Inflammatory macrophage treated with lipopolysaccharide for 1 hour (primary cell): ENCODE measurements around the gene GLT6D1.

Experiments
- DNase-seq, 2 donors: peaks; one replicate each; pipeline ENCODE4 v3.0.0-alpha.2; 2020 to 2022

Gene GLT6D1

DNA sequence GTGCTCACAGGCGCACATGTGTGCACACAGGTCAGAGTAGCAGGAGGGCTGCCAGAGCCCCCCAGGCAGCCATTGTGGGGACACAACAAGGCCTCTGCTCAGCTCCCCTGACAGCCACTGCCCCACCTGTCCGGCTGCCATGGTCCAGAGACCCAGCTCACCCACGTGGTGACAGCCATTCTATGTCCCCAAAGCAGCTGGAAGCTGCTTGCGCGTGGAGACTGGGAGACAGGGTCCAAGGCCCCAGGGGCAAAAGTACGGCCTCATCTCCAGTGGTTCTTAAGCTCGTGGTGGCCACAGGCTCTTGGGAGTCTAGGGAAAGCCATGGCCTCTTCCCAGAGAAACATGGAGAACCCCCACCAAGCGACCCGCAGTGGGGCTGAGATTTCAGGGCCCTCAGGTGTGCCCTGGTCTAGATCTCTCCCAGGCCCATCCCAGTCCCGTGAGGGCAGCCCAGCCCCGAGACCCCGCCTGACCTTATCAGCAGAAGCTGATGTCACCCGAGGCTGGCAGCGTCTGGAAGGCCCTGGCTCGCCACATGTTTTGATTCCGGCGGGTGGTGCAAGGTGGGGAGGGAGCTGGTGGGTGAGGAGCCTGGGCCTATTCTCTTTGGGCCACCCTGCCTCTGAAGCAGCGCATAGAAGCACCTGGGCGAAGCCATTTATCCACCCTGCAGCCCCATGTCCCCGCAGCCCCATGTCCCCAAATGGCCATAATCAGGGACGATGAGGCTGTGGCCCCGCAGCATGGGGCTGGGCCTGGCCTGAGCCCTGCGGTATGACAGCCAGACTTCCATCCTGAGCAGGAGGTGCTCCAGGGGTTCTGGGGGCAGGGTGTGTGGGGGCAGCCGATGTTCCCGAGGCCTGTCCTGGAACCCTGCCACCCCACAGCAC, 31.7 kb downstream of the GLT6D1 start:
- no peak for DNase-seq

DNA sequence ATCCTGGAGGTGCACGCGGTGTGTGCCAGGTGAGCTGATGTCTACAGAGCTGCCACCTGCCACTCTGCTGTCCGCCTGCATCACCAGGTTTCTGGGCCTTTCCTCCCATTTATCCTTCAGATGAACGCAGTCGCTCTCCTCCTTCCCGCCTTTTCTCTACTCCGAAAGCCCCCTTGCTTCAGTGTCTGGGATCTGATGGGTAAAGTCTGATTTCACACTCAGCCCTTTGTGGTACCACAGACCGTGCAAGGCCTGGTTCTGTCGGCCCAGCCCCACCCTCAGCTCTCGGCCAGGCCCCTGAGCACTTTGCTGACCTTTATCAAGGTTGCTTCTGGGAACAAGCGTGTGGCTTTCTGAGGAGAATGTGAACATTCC, 32.5 kb downstream of the GLT6D1 start:
- no peak for DNase-seq

DNA sequence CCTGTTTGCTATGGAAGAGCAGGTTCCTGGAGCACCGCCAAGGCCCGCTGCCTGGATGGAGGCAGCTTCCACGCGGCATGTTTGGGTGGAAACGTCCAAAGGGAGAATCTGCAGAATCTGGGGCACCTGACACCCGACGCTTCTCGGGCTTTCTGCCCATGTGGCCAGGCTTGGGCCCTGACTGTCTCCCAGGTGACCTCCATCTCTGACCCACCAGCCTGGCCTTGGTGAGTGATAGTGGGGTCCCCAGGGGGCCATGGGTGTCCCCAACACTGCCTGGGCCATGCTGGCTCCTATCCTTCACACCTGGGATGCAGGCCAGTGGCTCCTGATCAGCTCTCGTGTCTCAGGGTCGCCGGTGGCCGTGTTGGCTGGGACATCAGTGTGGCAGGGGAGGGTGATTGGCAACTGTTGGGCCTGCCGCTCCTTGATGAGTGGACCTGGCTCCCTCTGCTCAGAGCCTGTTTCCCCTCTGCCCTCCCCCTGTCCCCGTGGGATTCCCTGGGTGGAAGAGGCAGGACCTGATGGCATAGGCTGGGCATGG, 34.0 kb downstream of the GLT6D1 start:
- no peak for DNase-seq

DNA sequence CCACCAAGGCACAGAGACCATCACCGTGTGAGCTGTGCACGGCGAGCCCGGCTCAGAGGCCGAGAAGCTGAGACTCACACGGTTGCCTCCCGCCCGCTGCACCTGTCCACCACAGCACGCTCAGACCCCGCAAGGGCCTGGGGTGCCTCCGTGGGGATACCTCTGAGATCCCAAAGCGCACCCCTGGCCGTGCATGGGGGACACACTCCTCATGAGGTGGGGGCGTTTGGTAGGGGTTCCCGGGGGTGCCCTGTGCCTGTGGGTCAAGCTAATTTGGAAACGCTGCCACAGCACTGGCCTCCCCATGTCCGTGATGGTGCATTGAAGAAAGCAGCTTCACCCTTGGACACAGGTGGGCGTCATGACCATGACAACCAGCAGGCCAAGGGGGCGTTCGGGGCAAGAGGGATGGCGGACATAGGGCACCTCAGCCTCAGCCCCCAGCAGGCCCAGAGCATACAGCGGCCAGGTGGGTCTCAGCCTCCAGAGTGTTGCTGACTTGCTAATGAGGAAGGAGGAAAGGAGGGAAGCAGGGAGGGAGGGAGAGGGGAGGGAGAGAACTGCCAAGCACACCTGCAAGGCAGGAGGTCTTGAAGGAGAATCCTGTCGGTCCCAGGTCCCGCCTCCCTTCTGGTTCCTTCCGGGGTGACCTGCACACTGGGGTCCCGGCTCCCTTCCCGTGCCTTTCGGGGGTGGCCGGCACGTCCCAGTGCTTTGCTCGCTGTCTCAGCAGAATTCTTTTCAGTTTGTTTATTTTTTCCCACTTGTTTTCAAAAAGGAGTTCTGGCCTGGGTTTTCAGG, 34.7 kb downstream of the GLT6D1 start:
- no peak for DNase-seq

DNA sequence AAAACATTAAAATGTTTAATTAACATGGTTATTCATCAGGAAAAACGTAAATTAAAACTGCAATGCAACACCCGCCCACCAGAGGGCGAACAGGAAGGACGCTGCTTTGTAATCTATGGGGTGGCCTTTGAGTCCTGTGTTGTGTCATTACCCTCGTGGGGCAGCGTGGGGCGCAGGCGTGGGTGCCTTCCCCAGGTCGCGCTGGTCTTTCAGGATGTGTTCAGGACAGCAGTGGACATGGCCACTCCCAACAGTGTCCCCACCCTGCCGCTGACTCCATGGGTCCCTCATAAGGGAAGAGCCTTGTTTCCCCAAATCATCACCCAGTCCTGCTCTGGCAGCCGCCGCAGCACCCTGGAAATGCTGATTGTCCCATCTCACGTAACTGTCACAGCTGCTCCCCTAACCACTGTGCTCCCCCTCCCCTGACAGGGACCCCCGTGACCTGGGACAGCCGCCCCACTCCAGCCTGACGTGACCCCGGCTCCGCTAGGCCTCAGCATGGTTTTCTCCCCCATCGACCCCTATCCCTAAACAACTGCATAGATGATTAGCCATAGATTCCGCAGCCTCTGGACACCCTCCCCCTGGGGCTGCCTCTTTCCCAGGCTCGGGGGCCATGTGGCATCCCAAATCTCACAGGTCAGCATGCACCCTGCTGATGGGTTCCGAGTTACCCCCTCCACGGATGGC, 36.4 kb downstream of the GLT6D1 start:
- DNase-seq = peak; percentile 25 to 86

DNA sequence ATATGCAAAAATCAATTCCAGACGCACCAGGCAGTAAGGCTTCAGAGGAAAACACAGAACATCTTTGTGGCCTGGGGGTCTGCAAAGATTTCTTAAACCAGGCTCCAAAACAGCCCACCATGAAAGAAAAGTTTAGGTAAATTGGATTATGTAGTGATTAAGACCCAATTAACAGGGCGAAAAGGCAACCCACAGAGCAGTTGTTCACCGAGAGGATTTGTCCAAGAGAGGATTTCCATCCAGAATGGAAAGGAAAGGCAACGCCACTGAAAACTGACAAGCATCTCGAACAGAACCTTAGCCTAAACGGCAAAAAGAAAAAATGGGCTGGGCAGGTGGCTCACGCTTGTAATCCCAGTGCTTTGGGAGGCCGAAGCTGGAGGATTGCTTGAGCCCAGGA, 37.4 kb downstream of the GLT6D1 start:
- no peak for DNase-seq

DNA sequence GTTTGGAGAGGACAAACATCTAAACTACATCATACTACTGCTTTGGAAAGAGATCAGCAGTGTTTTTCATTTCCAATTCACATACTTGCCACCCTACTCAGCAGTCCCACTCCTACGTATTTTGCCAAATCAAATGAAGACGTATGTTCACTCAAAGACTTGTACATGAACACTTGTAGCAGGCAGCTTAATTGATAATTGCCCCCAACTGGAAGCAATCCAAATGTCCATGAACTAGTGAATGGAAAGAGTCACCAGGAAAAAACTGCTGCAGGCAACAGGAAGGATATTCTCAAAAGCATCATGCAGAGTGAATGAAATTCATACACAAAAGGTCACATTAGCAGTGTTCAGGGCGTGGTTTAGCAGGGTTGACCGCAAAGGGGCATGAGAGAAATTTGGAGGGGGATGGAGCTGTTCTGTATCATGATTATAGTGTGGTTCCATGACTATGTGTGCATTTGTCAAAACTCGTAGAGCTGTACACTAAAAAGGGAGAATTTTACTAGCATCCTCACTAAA, 39.0 kb downstream of the GLT6D1 start:
- no peak for DNase-seq

DNA sequence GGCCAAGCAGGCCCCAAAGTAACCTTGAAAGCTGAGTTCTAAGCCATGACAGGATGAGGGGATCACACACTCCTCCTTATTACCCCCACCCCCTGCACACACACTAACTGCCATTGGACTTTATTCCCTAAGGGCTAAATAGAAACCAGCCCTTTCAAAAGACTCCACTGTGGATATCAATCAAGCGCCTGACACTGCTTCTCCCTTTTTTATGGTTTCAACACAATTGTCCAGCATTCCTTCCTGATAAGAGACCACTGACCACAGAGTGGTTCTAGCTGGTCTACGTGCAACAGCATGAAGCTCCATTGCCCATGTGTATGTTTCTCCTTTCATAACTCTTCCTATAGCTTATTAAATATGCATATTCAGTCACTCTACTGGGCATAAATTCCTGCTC, 43.1 kb downstream of the GLT6D1 start:
- no peak for DNase-seq

DNA sequence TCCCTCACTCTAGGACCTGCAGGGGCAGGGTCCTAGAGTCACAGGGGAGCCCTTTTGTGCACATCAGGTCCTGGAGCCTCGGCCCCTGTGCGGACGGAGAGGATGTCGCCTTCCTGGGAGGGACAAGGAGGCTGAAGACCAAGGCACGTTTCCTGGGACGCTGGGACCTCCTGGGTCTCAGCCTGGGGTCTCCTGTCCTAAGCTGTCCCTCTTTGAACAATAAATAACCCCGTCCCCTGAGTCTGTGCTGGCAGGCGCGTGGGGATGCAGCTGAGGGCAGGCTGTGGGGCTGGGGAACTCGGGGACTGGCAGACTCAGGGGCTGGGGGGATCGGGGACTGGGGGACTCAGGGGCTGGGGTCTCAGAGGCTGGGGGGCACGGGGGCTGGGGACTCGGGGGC, 46.7 kb downstream of the GLT6D1 start:
- no peak for DNase-seq

DNA sequence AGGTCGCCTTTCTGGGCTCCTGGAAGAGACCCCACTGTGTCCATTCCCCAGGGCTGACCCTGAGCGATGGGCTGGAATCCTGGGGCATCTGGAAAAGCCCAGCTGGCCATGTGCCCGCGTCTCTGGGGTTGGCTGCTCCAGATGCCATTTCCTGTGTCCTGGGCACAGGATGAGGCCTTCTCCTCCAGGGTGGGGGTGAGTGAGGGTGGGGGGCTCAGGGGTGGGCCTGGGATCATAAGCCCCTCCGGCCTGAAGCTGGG, 47.1 kb downstream of the GLT6D1 start:
- no peak for DNase-seq

DNA sequence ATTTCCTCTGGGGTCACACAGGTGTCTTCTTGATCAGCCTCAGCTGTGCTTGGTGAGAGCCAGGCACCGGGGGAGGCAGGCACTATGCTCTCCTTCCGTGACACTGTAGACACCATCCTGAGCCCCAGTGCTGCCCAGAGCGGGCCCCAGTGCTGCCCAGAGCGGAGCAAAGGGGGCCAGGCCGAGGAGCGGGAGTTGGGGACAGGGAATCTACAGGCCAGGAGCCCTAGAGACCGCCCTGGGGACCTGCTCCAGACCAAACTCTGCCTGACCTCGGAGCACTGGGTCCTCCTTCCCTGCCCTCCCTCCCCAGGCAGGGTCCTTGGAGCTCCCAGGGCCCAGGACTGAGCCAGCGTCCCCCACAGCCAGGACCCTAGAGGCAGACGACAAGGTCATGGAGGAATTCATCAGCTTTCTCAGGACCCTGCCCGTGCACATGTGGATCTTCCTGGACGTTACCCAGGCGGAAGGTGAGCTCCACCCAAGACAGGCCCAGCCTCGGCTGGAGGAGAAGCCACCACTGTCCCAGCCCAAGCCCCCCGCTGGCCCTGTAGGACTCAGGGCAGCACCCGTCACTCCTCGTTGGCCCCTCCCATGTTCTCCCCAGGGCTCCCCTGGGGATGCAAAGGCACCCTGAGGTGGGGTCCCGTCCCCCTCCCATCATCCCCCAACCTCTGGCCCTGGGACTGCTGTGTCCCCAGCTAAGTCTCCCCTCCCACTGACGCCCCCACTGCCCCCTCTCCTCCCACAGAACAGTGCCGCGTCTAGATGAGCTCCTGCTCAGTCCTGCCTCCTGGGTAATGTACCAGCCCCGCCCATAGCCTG, 47.6 kb downstream of the GLT6D1 start:
- no peak for DNase-seq

DNA sequence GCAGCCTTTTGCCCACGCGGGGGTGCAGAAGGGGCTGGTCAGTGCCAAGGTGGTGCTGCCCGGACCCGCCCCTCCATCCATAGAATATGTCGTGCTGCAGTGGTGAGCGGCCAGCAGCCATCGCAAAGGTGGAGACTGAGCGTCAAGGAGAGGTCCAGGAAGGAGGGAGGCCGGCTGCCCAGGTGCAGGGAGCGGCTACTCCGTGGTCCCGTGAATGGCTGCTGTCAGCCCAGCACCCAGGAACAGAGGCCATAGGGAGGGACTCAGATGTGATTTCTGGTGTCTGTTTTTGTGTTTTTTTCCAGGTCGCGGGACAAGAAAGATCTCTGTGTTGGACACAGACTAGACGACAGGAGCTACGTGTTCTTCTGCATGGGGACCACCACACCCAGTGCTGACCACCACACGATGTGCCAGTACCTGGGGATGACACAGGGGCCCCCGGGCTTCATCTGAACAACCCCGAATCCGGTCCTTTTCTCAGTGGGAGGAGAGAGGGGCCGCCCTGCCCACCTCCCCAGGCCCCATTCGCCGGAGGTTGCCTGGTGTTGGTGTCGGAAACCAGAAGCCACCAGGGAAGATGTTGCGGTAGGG, 48.8 kb downstream of the GLT6D1 start:
- DNase-seq = no peak

DNA sequence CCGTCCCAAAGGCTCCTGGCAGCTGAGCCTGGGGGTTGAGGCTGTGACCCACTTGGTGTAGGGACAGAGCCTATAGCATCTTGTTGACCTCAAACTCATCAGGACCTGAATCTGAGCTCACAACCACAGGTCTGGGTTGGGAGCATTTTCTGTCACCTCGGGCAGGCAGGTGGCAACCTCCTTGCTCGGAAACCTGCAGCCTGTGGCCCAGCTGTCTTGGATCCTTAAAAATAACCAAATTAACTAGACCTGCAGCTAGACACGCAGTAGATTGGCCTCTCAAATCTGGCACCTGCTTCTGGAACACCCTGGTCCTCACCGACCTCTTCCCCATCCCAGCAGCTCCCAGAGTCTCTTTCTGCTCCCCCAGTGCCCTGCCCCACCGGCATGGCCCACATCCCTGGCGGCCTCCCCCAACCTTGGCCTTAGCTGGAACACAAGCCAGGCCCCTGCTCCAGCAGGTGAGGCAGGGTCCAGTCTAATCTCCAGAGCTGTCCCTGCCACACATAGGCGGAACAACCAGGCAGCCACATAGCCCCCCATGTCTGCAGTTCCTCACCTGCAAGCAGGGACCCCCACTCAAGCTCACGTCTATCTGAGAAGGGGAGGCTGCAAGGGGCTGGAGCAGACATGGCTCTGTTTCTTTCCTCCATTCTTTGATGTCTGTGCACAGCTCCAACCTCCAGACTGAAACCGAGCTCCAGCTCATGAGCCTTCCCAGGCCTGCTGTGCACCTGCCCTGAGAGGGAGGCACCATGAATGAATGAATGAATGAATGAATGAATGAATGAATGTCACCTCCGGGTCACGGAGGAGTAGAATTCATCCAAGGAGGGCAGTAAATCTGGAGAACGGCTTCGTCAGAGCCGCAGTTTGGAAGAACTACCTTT, 49.5 kb downstream of the GLT6D1 start:
- no peak for DNase-seq

DNA sequence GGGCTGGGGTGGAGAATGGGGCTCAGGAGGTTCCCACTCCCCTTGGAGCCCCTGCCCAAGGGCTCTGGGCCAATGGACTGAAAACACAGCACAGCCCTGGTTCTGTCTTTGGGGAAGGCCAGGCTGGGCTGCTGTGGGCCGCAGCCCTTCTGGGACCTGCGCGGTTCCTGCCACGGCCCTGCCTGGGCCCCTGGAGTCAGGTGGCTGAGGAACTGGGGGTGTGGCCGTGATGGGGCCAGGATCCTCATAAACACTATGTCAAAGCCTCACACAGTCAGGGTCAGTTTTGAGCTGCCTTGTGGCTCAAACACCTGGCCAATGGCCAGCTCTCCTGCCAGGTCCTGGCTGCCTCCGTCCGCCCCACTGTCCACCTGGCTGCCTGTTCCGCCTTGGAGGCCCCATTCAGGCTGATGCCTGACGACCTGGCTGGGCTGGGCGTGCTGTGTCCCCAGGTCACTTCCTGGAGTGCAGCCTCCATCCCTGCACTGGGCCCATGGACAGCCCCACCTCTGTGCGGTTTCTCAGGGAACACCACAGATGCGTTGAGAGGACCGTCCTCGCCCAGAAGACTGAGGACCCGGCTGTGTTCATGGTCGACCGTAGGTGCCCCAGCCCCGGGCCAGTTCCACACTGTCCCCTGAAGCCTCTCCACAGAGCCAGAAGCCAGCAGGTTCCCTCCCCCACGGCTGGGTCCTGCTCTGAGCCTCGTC, 50.3 kb downstream of the GLT6D1 start:
- no peak for DNase-seq

DNA sequence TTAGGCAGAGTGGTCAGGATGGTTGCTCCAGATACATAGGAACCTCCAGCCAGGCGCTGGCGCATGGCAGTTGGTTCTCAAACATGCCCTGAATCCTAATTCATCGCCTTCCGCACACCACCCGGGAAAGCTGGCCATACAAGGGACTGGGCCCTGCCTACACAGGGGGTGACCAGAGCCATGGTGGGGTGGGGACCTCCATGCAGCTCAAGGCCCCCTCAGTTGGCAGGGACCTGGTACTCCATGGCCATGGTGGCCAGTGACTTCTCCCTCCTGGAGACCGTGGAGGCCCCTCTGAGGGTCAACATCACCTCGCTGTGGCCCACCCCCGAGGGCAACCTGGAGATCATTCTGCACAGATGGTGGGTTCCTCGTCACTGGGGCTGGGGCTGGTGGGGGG, 51.0 kb downstream of the GLT6D1 start:
- no peak for DNase-seq

DNA sequence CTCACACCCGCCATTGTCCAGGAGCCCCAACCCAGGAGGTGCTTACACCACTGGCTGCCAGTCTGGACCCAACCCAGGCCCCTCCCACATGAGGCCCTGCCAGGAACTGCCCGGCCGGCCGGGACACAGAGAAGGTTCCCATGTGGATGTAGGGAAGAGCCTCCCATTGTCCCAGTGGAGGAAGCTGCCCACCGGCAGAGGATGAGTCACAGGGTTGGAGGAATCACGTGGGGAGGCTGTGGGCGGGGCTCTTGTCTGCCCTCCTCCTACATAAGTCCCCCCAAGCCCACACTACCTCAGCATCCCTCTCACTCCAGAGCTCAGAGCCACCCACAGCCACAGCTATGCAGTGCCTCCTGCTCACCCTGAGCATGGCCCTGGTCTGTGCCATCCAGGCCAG, 51.7 kb downstream of the GLT6D1 start:
- DNase-seq = no peak

DNA sequence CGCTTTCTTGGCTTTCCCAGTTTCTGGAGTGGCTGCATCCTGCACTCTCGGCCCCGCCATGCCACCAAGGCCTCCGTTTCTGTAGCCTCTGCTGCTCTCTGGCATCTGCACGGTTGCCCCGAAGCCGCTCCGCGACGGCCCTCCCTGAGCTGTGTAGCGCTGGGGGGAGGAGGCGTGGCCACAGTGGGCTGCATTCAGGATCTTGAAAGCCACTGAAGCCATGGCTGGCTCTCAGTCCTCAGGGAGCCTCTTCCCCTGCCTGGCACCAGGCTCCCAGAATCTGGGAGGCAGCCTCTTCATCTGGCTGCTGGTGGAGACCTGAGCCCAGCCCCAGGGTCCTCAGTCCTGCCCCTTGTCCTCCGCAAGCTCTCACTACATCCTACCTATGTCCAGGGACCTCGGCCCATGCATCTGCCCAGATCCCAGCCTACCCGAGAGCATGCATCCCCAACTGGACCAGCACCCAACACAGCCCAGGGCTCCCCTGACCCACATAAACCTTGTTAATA, 52.7 kb downstream of the GLT6D1 start:
- no peak for DNase-seq

DNA sequence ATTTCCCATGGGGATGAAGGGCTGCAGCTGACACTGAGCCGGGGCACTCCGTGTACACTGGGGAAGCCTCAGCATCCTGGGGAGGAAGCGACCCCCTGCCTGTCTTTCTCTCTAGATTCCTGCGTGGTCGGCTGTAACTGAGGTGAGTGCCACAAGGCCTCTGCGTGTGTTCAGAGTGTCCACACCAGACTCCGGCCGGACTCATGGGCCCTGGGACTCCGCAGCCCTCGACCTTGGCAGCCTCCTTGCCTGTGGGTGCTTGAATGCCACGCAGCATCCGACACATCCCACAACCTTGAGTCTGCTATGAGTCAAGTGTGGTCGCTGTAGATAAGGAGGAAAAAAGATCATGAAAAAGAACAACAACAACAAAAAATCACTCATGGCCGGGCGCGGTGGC, 54.4 kb downstream of the GLT6D1 start:
- no peak for DNase-seq

DNA sequence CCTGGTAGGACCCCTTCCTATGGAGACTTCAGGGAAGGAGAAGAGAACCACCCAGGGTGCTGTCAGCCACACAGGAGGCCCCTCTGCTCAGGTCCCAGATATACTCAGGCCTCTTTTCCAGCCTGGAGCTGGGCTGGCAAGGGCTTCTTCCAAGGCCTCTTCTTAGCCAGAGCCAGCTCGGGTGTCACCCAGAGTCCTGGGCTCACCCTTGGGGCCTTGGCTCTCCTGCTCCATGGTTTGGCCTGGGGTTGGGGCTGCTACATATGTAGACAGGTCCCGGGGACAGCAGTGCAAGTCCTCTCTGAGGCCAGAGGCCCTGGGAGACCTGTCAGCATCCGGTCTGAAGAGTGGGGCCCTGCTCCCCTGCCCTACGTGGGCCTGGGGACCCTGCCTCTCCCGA, 55.0 kb downstream of the GLT6D1 start:
- no peak for DNase-seq

DNA sequence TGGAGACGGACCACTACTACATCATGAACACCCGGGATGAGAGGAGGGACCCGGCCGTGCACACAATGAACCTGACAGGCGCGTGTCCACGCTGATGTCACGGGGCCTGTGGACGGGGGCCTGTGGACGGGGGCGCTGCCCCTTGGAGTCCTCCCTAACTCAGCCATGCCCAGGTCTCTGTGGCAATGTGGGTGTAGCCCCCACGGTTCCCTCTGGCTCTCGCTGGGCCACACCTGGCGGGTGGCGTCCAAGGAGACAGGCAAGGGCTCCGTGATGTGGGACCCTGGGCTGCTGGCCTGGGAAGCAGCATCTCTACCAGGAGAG, 55.7 kb downstream of the GLT6D1 start:
- DNase-seq = no peak
